ENCODE data around the gene SMG6.
"Not testable (repeated sequence)": the region's sequence is repeated elsewhere in the genome, so short reads cannot be mapped to it uniquely, and the experiment has no call there.

SMG6 gene

DNA sequence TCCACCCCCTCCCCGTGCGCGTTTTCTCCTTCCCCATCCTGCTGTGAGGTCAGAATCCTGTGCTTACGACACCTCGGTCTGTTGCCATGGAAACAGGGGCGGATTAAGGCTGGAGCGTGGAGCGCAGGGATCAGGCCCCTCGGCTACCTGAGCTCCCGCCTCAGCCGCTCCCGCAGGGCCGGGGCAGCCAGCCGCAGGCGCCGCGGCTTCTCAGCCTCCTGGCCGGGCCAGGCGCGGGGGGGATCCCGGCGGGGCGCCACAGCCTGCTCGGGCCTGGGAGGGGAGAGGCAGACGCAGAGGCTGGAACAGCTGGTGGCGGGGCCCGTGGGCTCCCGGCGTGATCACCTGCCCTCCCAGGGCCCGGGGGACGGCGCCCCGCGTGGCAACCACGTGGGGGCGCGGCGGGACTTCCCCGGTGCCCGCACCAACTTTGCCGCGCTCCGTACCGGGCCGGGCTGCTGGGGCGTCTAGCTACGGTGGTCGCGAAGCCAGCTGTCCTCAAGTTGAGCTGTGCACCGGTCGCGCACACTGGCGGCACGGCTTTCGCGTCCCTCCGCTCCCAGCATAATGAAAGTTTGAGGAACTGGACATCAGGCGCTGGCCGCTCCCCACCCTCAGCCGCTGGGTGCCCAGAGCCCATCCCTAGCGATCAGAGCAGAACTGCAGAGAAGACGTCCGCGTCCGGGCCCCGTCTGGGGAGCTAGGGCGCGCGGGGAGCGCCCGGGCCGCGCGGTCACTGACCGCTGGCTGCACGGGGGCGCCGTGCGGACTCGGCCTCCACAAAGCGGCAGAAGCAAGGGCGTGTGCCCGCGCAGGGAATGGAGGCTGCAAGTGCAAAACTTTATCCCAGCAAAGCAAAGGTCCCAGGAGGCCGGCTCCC, 279.7 kb downstream of the SMG6 start:
- Mint-ChIP-seq H3K4me1 (ENCODE audit: low read depth) (peaks cover 19% of the 10 kb centered on the region), H3K27me3 (peaks cover 46% of the 10 kb centered on the region), H3K9me3 (no peaks in the 10 kb centered on the region), H3K36me3 (ENCODE audit: low read depth) (no peaks in the 10 kb centered on the region), H3K4me3 (peak overlapping the region; percentile 75), H3K27ac (no peak overlapping the region)

DNA sequence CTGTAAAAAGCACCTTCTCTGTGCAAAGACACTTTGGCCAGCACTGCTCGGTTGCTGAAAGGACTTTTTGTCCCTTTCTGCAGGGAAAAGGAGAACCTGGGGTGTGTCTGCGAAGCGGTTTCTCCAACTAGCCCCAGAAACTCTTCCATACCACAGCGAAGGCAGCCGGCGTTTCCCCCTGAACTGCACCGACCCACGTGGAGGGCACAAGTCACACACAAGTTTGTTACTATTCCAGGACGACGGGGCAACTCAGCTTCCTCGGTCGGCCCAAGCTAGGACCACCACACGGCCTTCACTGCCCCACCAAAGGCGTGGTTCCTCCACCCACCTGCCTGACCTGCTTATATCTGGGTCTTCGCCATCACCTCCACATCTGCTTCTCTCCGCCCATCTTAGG, 280.3 kb downstream of the SMG6 start:
- H3K4me3 Mint-ChIP-seq: no peak overlapping the region
- H3K36me3 Mint-ChIP-seq (ENCODE audit: low read depth): no peaks in the 10 kb centered on the region
- H3K27me3 Mint-ChIP-seq: peaks cover 43% of the 10 kb centered on the region
- H3K4me1 Mint-ChIP-seq (ENCODE audit: low read depth): peaks cover 19% of the 10 kb centered on the region
- no peak overlapping the region for H3K27ac Mint-ChIP-seq
- H3K9me3 Mint-ChIP-seq: no peaks in the 10 kb centered on the region

DNA sequence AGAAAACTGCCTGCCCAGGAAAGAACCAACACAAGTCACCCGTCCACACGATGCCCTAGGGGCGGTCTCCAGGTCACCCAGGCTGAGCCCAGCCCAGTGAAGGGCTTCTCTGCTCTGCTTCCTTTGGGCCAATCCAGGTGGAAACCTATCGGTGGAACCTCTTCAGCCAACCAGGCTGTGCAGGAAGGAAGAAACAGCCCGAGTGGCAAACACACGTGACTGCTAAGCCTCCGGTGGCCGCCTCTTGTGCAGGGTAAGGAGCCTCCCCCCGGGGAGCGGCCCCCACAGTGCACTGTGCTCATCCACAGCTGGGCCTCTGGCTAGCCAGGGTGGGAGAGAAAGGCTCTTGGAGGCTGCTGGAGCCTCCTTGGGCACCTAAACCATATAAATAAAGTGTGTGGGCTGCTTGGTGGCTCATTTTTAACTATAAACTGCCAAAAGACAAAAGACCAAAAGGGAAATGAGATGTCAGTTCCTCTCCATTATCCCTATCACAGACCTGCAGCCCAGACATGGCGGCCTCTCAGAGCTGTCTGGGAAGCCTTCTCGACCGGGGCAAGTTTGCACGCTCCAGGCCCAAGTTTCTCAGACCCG, 280.8 kb downstream of the SMG6 start:
- Mint-ChIP-seq H3K27ac (no peak overlapping the region), H3K27me3 (peaks cover 42% of the 10 kb centered on the region), H3K9me3 (no peaks in the 10 kb centered on the region), H3K36me3 (ENCODE audit: low read depth) (no peaks in the 10 kb centered on the region), H3K4me3 (no peak overlapping the region), H3K4me1 (ENCODE audit: low read depth) (peaks cover 17% of the 10 kb centered on the region)

- H3K27ac Mint-ChIP-seq: no peak overlapping the region
- H3K4me3 Mint-ChIP-seq: no peak overlapping the region
- H3K4me1 Mint-ChIP-seq (ENCODE audit: low read depth): peaks cover 8% of the 10 kb centered on the region
- no peaks in the 10 kb centered on the region for H3K36me3 Mint-ChIP-seq (ENCODE audit: low read depth)
- no peaks in the 10 kb centered on the region for H3K9me3 Mint-ChIP-seq
- H3K27me3 Mint-ChIP-seq: peaks cover 25% of the 10 kb centered on the region
Measured at GRCh38 chr17:2020721-2021120, 282.9 kb downstream of the SMG6 start.

DNA sequence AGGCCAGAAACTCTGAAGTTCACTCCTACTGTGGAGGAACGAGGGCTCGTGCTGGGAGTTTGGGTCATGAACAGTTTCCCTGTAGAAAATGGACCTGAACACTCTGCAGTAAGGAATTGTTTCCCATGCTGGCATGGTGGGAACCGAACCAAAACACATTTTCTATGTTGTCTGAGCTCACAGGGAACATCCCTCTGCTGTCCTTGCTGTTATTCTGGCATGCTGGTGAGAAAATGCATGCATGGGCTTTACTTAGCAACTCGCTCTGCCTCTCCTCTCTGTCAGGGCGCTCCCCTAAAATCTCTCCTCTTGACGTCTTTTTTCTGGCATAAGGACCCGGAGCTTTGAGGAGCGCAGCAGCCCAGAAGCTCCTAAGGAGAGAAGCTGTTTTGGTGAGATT, 283.9 kb downstream of the SMG6 start:
- Mint-ChIP-seq H3K27me3 (peaks cover 30% of the 10 kb centered on the region), H3K4me1 (ENCODE audit: low read depth) (peaks cover 3% of the 10 kb centered on the region), H3K4me3 (no peak overlapping the region), H3K27ac (no peak overlapping the region), H3K9me3 (no peaks in the 10 kb centered on the region), H3K36me3 (ENCODE audit: low read depth) (no peaks in the 10 kb centered on the region)

- H3K27me3 Mint-ChIP-seq: peaks cover 28% of the 10 kb centered on the region
- H3K27ac Mint-ChIP-seq: no peak overlapping the region
- no peaks in the 10 kb centered on the region for H3K36me3 Mint-ChIP-seq (ENCODE audit: low read depth)
- H3K9me3 Mint-ChIP-seq: peaks cover 3% of the 10 kb centered on the region
- H3K4me3 Mint-ChIP-seq: no peak overlapping the region
- H3K4me1 Mint-ChIP-seq (ENCODE audit: low read depth): no peaks in the 10 kb centered on the region
Measured at GRCh38 chr17:2018716-2019510, 284.7 kb downstream of the SMG6 start.

DNA sequence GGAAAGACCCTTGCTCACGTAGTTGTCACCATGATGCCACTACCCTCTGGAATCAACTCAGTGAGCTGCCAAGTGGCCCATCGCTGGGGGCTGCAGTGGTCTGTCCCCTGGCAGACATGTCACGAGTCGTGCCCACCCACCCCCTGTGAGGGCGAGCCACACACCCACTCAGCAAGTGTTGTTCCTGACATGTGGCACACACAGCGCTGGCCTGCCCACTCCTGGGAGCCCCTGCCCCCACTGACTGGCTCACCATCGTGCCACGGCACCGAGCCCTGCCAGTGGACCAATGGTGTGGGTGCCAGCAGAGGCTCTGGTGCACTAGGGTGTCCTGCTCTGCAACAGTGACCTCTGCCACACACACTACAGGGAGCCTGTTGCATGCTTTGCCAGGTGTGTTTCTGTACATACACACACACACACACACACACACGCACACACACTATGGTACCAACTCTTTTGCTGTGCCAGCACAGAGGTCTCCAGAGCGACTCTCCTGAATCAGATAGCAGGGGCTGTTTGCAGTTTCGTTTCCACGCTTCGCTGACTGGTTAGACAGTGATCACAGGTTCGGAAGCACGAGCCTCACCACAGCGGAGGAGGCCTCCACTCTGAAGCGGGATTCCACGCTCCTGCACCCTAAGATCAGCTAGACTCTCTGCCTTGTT, 286.2 kb downstream of the SMG6 start:
- Mint-ChIP-seq H3K27ac (no peak overlapping the region), H3K27me3 (peaks cover 22% of the 10 kb centered on the region), H3K4me1 (ENCODE audit: low read depth) (no peaks in the 10 kb centered on the region), H3K9me3 (peaks cover 3% of the 10 kb centered on the region), H3K4me3 (no peak overlapping the region), H3K36me3 (ENCODE audit: low read depth) (no peaks in the 10 kb centered on the region)

DNA sequence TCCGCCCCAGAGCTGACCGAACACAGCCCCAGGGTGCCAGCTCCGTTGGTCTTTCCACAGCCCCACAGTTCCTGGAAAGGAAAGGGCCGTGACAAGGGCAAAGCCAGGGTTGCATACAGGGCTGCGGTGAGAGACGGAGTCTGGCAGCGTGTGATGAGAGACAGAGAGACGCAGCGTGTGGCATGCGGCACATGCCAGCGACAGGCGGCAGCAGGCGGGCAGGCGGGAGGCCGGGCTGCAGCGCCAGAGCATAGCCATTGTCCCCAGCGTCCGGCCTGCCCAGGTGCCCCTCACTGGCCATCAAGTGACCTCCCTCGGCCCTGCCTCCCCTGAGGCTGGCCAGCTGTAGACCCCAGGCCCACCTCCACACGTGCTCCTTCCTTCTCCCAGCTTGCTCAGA, 287.1 kb downstream of the SMG6 start:
- Mint-ChIP-seq H3K36me3 (ENCODE audit: low read depth) (no peaks in the 10 kb centered on the region), H3K27ac (no peak overlapping the region), H3K4me1 (ENCODE audit: low read depth) (no peaks in the 10 kb centered on the region), H3K27me3 (peaks cover 21% of the 10 kb centered on the region), H3K9me3 (peaks cover 3% of the 10 kb centered on the region), H3K4me3 (no peak overlapping the region)

GRCh38 chr17:2015314-2015713, 288.3 kb downstream of the SMG6 start:
- Mint-ChIP-seq H3K27me3 (peaks cover 17% of the 10 kb centered on the region), H3K27ac (no peak overlapping the region), H3K36me3 (ENCODE audit: low read depth) (no peaks in the 10 kb centered on the region), H3K9me3 (peaks cover 3% of the 10 kb centered on the region), H3K4me1 (ENCODE audit: low read depth) (no peaks in the 10 kb centered on the region), H3K4me3 (no peak overlapping the region)

- no peak overlapping the region for H3K4me3 Mint-ChIP-seq
- H3K4me1 Mint-ChIP-seq (ENCODE audit: low read depth): no peaks in the 10 kb centered on the region
- H3K27ac Mint-ChIP-seq: no peak overlapping the region
- H3K9me3 Mint-ChIP-seq: peaks cover 3% of the 10 kb centered on the region
- H3K36me3 Mint-ChIP-seq (ENCODE audit: low read depth): no peaks in the 10 kb centered on the region
- peaks cover 12% of the 10 kb centered on the region for H3K27me3 Mint-ChIP-seq
Measured at GRCh38 chr17:2013994-2014317, 289.6 kb downstream of the SMG6 start.

DNA sequence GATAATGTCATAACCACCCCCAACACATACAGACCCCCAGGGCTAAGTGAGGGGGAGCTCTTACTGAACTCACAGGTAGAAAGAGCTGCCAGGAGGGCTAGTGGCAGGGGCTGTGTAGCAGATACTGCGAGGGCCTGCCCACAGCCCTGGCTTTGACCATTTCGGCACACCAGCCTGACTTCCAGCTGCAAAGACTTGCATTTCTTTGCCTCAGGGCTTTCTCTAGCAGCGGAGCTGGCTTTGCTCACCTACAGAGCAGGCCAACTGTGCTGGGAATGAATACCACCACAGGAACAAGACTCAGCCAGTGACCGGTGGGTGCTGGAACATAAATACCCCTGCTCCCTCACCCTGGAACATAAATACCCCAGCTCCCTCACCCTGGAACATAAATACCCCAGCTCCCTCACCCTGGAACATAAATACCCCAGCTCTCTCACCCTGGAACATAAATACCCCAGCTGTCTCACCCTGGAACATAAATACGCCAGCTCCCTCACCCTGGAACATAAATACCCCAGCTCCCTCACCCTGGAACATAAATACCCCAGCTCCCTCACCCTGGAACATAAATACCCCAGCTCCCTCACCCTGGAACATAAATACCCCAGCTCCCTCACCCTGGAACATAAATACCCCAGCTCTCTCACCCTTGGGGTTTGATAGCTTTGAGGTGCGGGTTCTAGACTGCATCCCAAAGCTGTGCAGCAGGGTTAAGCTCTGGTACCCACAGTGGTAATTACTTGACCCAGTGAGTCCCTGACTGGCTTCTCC, 290.2 kb downstream of the SMG6 start:
- not testable (repeated sequence) for H3K36me3 Mint-ChIP-seq (ENCODE audit: low read depth); H3K4me3 Mint-ChIP-seq; H3K4me1 Mint-ChIP-seq (ENCODE audit: low read depth); H3K27ac Mint-ChIP-seq; H3K9me3 Mint-ChIP-seq
- peaks cover 10% of the 10 kb centered on the region for H3K27me3 Mint-ChIP-seq

GRCh38 chr17:2012499-2012898, 291.1 kb downstream of the SMG6 start:
- Mint-ChIP-seq H3K36me3 (ENCODE audit: low read depth) (no peaks in the 10 kb centered on the region), H3K27me3 (peaks cover 8% of the 10 kb centered on the region), H3K9me3 (peaks cover 3% of the 10 kb centered on the region), H3K4me3 (no peak overlapping the region), H3K27ac (no peak overlapping the region), H3K4me1 (ENCODE audit: low read depth) (no peaks in the 10 kb centered on the region)

- Mint-ChIP-seq H3K4me1 (ENCODE audit: low read depth) (no peaks in the 10 kb centered on the region), H3K9me3 (peaks cover 3% of the 10 kb centered on the region), H3K4me3 (no peak overlapping the region), H3K36me3 (ENCODE audit: low read depth) (no peaks in the 10 kb centered on the region), H3K27me3 (peaks cover 8% of the 10 kb centered on the region), H3K27ac (no peak overlapping the region)
Measured at GRCh38 chr17:2011411-2012371, 291.9 kb downstream of the SMG6 start.
